IPS DF 4.7 (cell line): ENCODE data around the gene ST3GAL5.
A peak's percentile ranks its signal among the peaks of the same experiment; 100 is the strongest.
"Not testable (repeated sequence)": the region's sequence is repeated elsewhere in the genome, so short reads cannot be mapped to it uniquely, and the experiment has no call there.

Experiments used
- DNase-seq: peaks from one replicate; pipeline ENCODE4 v3.0.0-alpha.2; 2013; ENCODE audit warnings: low spot score; ENCODE audit errors: extremely low read depth

The ST3GAL5 gene

GRCh38 chr2:85840091-85840490 is 48.7 kb downstream of the ST3GAL5 start:
- no peak for DNase-seq

- DNase-seq: no peak
Observed at GRCh38 chr2:85839461-85839860, 49.3 kb downstream of the ST3GAL5 start.

GRCh38 chr2:85838641-85839040 is 50.1 kb downstream of the ST3GAL5 start:
- no peak for DNase-seq

GRCh38 chr2:85838181-85838580 is 50.6 kb downstream of the ST3GAL5 start:
- no peak for DNase-seq

- DNase-seq: no peak
Observed at GRCh38 chr2:85834466-85834865, 54.3 kb downstream of the ST3GAL5 start.

- DNase-seq: no peak
Observed at GRCh38 chr2:85831735-85832134, 57.1 kb downstream of the ST3GAL5 start.

GRCh38 chr2:85830645-85831044 is 58.1 kb downstream of the ST3GAL5 start:
- no peak for DNase-seq

- DNase-seq: not testable (repeated sequence)
Observed at GRCh38 chr2:85829394-85829793, 59.4 kb downstream of the ST3GAL5 start.

- no peak for DNase-seq
Observed at GRCh38 chr2:85828725-85829124, 60.1 kb downstream of the ST3GAL5 start.

- no peak for DNase-seq
Observed at GRCh38 chr2:85827879-85828569, 60.8 kb downstream of the ST3GAL5 start.

- no peak for DNase-seq
Observed at GRCh38 chr2:85826990-85827878, 61.6 kb downstream of the ST3GAL5 start.

GRCh38 chr2:85823951-85824350 is 64.8 kb downstream of the ST3GAL5 start:
- DNase-seq: no peak

GRCh38 chr2:85822766-85823165 is 66.0 kb downstream of the ST3GAL5 start:
- no peak for DNase-seq

GRCh38 chr2:85819811-85820510 is 68.8 kb downstream of the ST3GAL5 start:
- DNase-seq: no peak

- DNase-seq: no peak
Observed at GRCh38 chr2:85814802-85815550, 73.8 kb downstream of the ST3GAL5 start.

- DNase-seq: peak; percentile 56
Observed at GRCh38 chr2:85813982-85814801, 74.6 kb downstream of the ST3GAL5 start.

GRCh38 chr2:85813211-85813981 is 75.4 kb downstream of the ST3GAL5 start:
- DNase-seq: no peak

GRCh38 chr2:85812094-85812735 is 76.6 kb downstream of the ST3GAL5 start:
- no peak for DNase-seq
